Endothelial cell of umbilical vein (primary cell): ENCODE measurements around the gene PRDM16. TPM values are rescaled to one million over a fixed set of nuclear protein-coding genes. Genes with fewer than 3 reads are reported as not detected.

Experiments
- BruUV-seq: library from RNA; stranded (reverse); fragments of 400-500 nt; replicated peaks from 2 replicates; lab custom pipeline; 2021; lab: Mats Ljungman, UMichigan
- CTCF ChIA-PET: fragments of 300-600, 350-600 bp; sonication (Branson Sonifier 250); formaldehyde crosslinking; loops from one replicate; lab custom pipeline; 2021; ENCODE audit warnings: antibody characterized with exemption, inconsistent platforms; lab: Charles Lee
- POLR2A ChIA-PET: fragments of 300-600, 350-600 bp; sonication (Branson Sonifier 250); formaldehyde crosslinking; loops from one replicate; lab custom pipeline; 2021; ENCODE audit warnings: antibody characterized with exemption, inconsistent platforms; lab: Charles Lee
- DNase-seq: peaks from one replicate; pipeline ENCODE4 v3.0.0-alpha.2; 2011; ENCODE audit warnings: low read depth, low spot score
- FAIRE-seq: peaks from 2 replicates; lab custom pipeline; 2011; peaks lifted over from hg19 to GRCh38; lab: Jason Lieb, UNC
- H2AFZ ChIP-seq: 2 replicates; pipeline ENCODE4 v1.6.0; 2012; ENCODE audit warnings: low read depth, low read length, control low read depth, inconsistent platforms
- H3K27ac ChIP-seq: 2 replicates; pipeline ENCODE4 v1.5.1; 2011; ENCODE audit warnings: low read depth, mild to moderate bottlenecking, control low read depth, low read length, moderate library complexity; ENCODE audit not compliant: insufficient read depth
- H3K27me3 ChIP-seq, 2 experiments: 2 replicates each; pipeline versions ENCODE4 v1.6.0 to v1.6.1; 2011; ENCODE audit warnings: low read length in 2 of 2, mixed read lengths in 1 of 2; ENCODE audit not compliant: control insufficient read depth in 2 of 2, insufficient read depth in 2 of 2
- H3K36me3 ChIP-seq, 2 experiments: 2 replicates in 1 of 2; 3 replicates in 1 of 2; pipeline ENCODE4 v1.5.1; 2011; ENCODE audit warnings: low read length in 2 of 2, mild to moderate bottlenecking in 1 of 2, moderate library complexity in 1 of 2; ENCODE audit not compliant: control insufficient read depth in 2 of 2, insufficient read depth in 2 of 2; ENCODE audit errors: extremely low read depth in 1 of 2
- H3K4me1 ChIP-seq: 3 replicates; pipeline ENCODE4 v1.5.1; 2011; ENCODE audit warnings: mild to moderate bottlenecking, low read length; ENCODE audit not compliant: control insufficient read depth, insufficient read depth; ENCODE audit errors: extremely low read depth
- H3K4me2 ChIP-seq: 2 replicates; pipeline ENCODE4 v1.6.1; 2011; ENCODE audit warnings: low read length, control low read depth, mixed read lengths; ENCODE audit not compliant: insufficient read depth
- H3K4me3 ChIP-seq, 3 experiments: fragments of 200-600 bp in 1 of 3; sonication (generic), shearing (Covaris generic) in 1 of 3; replicated peaks in 1 of 3; 2 replicates each; pipeline ENCODE4 v1.5.1; 2011 to 2016; ENCODE audit warnings: control low read depth in 3 of 3, low read length in 3 of 3, mild to moderate bottlenecking in 2 of 3, inconsistent platforms in 1 of 3, low read depth in 1 of 3, moderate library complexity in 1 of 3; ENCODE audit not compliant: insufficient read depth in 1 of 3
- H3K79me2 ChIP-seq: 2 replicates; pipeline ENCODE4 v1.6.0; 2012; ENCODE audit warnings: low read length, inconsistent platforms; ENCODE audit not compliant: control insufficient read depth, insufficient read depth
- H3K9ac ChIP-seq: replicated peaks from 2 replicates; pipeline ENCODE3; 2011; ENCODE audit warnings: low read length, control low read depth; ENCODE audit not compliant: insufficient read depth; ENCODE audit errors: extremely low read depth
- H3K9me1 ChIP-seq: replicated peaks from 3 replicates; pipeline ENCODE4 v1.6.0; 2011; ENCODE audit warnings: mild to moderate bottlenecking, low read length; ENCODE audit not compliant: control insufficient read depth, insufficient read depth; ENCODE audit errors: extremely low read depth
- H3K9me3 ChIP-seq: replicated peaks from 2 replicates; pipeline ENCODE4 v1.5.1; 2012; ENCODE audit warnings: low read length, inconsistent platforms; ENCODE audit not compliant: control insufficient read depth, insufficient read depth
- H4K20me1 ChIP-seq: replicated peaks from 2 replicates; pipeline ENCODE3; 2011; ENCODE audit warnings: mild to moderate bottlenecking, low read length; ENCODE audit not compliant: control insufficient read depth, insufficient read depth; ENCODE audit errors: extremely low read depth
- EZH2 ChIP-seq: IDR thresholded peaks from 2 replicates; pipeline ENCODE4 v1.6.1; 2012; ENCODE audit warnings: borderline replicate concordance, low read depth, mild to moderate bottlenecking, moderate library complexity, low read length, inconsistent platforms; ENCODE audit not compliant: severe bottlenecking
- GATA2 ChIP-seq: IDR thresholded peaks from 2 replicates; pipeline ENCODE4 v1.7.0; 2011; ENCODE audit warnings: low read depth, mild to moderate bottlenecking, moderate library complexity, mixed read lengths, low read length; ENCODE audit not compliant: insufficient read length, insufficient read depth
- JUN ChIP-seq: IDR thresholded peaks from 2 replicates; pipeline ENCODE4 v1.6.1; 2011; ENCODE audit warnings: borderline replicate concordance, low read depth; ENCODE audit not compliant: insufficient read length, insufficient read depth
- MAX ChIP-seq: IDR thresholded peaks from 2 replicates; pipeline ENCODE4 v1.6.1; 2011; ENCODE audit not compliant: insufficient read depth, insufficient read length
- MYC ChIP-seq: IDR thresholded peaks from one replicate; pipeline ENCODE4 v1.6.1; 2011; ENCODE audit warnings: mild to moderate bottlenecking, low read depth, low read length
- POLR2AphosphoS5 ChIP-seq: IDR thresholded peaks from 2 replicates; pipeline ENCODE4 v1.6.1; 2012; ENCODE audit warnings: low read depth, mild to moderate bottlenecking, control low read depth, low read length, moderate library complexity; ENCODE audit not compliant: insufficient read depth
- dilution Hi-C: fragments of 300-500 bp; cut with MboI; formaldehyde crosslinking; loops from one replicate; pipeline ENCODE4 v1.15.0; 2019; ENCODE audit warnings: low sequenced_read_pairs; ENCODE audit not compliant: extremely low pct_ligation_motif_present
- intact Hi-C: fragments of 100-400 bp; cut with micrococcal nuclease; formaldehyde crosslinking; loops from one replicate; pipeline ENCODE4 v1.10.0; 2022
- polyA plus RNA-seq, 4 experiments: library from polyadenylated mRNA; depleted of rRNA in 3 of 4; stranded (reverse) in 3 of 4; unstranded in 1 of 4; fragments of >200 nt; gene quantifications; 2 replicates each; pipeline versions ENCODE4 v1.2.1 to v1.2.3, GENCODE V29; 2011 to 2012; ENCODE audit warnings: missing spikeins in 1 of 4
- total RNA-seq: library from RNA; stranded (reverse); gene quantifications from 2 replicates; pipeline ENCODE4 v1.2.3, GENCODE V29; 2021
- TF ChIP-seq, protein P1 (sequence below), 2 donors: IDR thresholded peaks; 1 replicate in 1 of 2; 2 replicates in 1 of 2; pipeline ENCODE4 v1.5.1; 2011; ENCODE audit warnings: low read length in 2 of 2, mild to moderate bottlenecking in 2 of 2, moderate library complexity in 2 of 2, control low read depth in 1 of 2, inconsistent platforms in 1 of 2, low read depth in 1 of 2; ENCODE audit not compliant: insufficient read depth in 1 of 2; ENCODE audit errors: extremely low read depth in 1 of 2

PRDM16 gene
- total and polyA plus RNA-seq, 2 donors (not counting 3 experiments of a cell fraction or from before 2014, with no cell fraction given): not detected

GRCh38 chr1:3427711-3428704, 359.0 kb downstream of the PRDM16 start:
- no peak for DNase-seq
- H3K4me1 ChIP-seq: no peaks in the 10 kb centered on the region
- no peak overlapping the region for H2AFZ ChIP-seq
- no peak overlapping the region for H3K4me2 ChIP-seq
- H3K9me3 ChIP-seq: no peaks in the 10 kb centered on the region
- CTCF ChIA-PET: no interaction called here
- H3K79me2 ChIP-seq: no peaks in the 10 kb centered on the region
- H3K36me3 ChIP-seq: no peaks in the 10 kb centered on the region
- no peak for TF ChIP-seq MYC
- no peak for TF ChIP-seq GATA2
- TF ChIP-seq, protein P1, sequence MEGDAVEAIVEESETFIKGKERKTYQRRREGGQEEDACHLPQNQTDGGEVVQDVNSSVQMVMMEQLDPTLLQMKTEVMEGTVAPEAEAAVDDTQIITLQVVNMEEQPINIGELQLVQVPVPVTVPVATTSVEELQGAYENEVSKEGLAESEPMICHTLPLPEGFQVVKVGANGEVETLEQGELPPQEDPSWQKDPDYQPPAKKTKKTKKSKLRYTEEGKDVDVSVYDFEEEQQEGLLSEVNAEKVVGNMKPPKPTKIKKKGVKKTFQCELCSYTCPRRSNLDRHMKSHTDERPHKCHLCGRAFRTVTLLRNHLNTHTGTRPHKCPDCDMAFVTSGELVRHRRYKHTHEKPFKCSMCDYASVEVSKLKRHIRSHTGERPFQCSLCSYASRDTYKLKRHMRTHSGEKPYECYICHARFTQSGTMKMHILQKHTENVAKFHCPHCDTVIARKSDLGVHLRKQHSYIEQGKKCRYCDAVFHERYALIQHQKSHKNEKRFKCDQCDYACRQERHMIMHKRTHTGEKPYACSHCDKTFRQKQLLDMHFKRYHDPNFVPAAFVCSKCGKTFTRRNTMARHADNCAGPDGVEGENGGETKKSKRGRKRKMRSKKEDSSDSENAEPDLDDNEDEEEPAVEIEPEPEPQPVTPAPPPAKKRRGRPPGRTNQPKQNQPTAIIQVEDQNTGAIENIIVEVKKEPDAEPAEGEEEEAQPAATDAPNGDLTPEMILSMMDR (IDR thresholded peaks at IDR 0.05; ENCODE audit: extremely low read depth in 1 of 2, insufficient read depth in 1 of 2, low read depth in 1 of 2, low read length in 2 of 2): no peak
- TF ChIP-seq JUN: no peak
- TF ChIP-seq POLR2AphosphoS5: no peak
- no peak for TF ChIP-seq EZH2
- TF ChIP-seq MAX: no peak
- H3K4me3 ChIP-seq: no peak overlapping the region
- H4K20me1 ChIP-seq: no peaks in the 10 kb centered on the region
- POLR2A ChIA-PET: no interaction called here
- no peak overlapping the region for H3K9ac ChIP-seq
- no peaks in the 10 kb centered on the region for H3K27me3 ChIP-seq
- no peaks in the 10 kb centered on the region for H3K9me1 ChIP-seq
- dilution Hi-C loops: no loop called here
- BruUV-seq: no TSS peak
- no peak overlapping the region for H3K27ac ChIP-seq
- FAIRE-seq: no peak
- intact Hi-C loops: loop anchor here (10.0 kb wide), 1 partner anchor 1233 kb away; the partner anchor contains the start of gene FAAP20
